ENCODE results near the gene NGDN. TPM values are rescaled to one million over a fixed set of nuclear protein-coding genes. Genes with fewer than 3 reads are reported as not detected.

The NGDN gene
- total and polyA plus RNA-seq, 2 of the 4 experiments (the other 2 are of a cell fraction), result 48.1 to 49.8 TPM

GRCh38 chr14:23425169-23425568 is 44.3 kb upstream of the NGDN start:
- dilution Hi-C loops (cut with HindIII; ENCODE audit: low sequenced_read_pairs, unreplicated experiment), result no loop called here
- Histone ChIP-seq H3K4ac (ENCODE audit: low read depth, low read length) (no peak overlapping the region), H3K4me3 (ENCODE audit: insufficient read depth, low read depth, low read length) (no peak overlapping the region), H4K91ac (ENCODE audit: insufficient read depth, low read depth, low read length) (no peak overlapping the region), H2AK5ac (ENCODE audit: low read depth, low read length) (no peak overlapping the region), H4K5ac (ENCODE audit: low read depth, low read length) (no peak overlapping the region), H3K14ac (replicated peaks; ENCODE audit: low read depth, low read length) (no peak overlapping the region), H3K27me3 (ENCODE audit: control insufficient read depth, insufficient read depth, low read length) (peaks cover 10% of the 10 kb centered on the region; the same call in 1 of the 2 replicates), H4K20me1 (ENCODE audit: insufficient read depth, low read length) (no peaks in the 10 kb centered on the region), H3K9me1 (ENCODE audit: insufficient read depth, low read length) (no peaks in the 10 kb centered on the region), H3K4me1 (ENCODE audit: control insufficient read depth, insufficient read depth, low read length) (no peaks in the 10 kb centered on the region), H3K4me2 (ENCODE audit: low read depth, low read length) (no peak overlapping the region), H2BK5ac (ENCODE audit: low read depth, low read length, poor library complexity, severe bottlenecking) (no peak overlapping the region), H3K18ac (ENCODE audit: low read depth, low read length) (no peak overlapping the region), H4K8ac (ENCODE audit: low read depth in 2 of 2, low read length in 2 of 2) (no peak overlapping the region), H2BK20ac (ENCODE audit: low read depth, low read length) (no peak overlapping the region), H3K9me3 (ENCODE audit: control insufficient read depth, insufficient read depth, low read length) (no peaks in the 10 kb centered on the region), H3K27ac (ENCODE audit: insufficient read depth, low read length) (no peak overlapping the region), H3K79me1 (ENCODE audit: low read depth in 1 of 2, low read length in 2 of 2) (no peaks in the 10 kb centered on the region), H3K9ac (ENCODE audit: low read depth, low read length) (no peak overlapping the region), H3K56ac (ENCODE audit: extremely low read depth, insufficient read depth, low read length) (no peak overlapping the region), H2BK15ac (ENCODE audit: low read depth, low read length) (no peak overlapping the region), H2BK120ac (ENCODE audit: low read depth, low read length) (no peak overlapping the region), H3K23ac (ENCODE audit: low read depth, low read length) (no peak overlapping the region), H2AK9ac (replicated peaks; ENCODE audit: low read depth, low read length, poor library complexity) (no peak overlapping the region), H2AFZ (replicated peaks; ENCODE audit: low read length, poor library complexity) (no peak overlapping the region), H3K36me3 (ENCODE audit: control insufficient read depth, insufficient read depth, low read length) (no peaks in the 10 kb centered on the region)
- WGBS, 2 experiments (ENCODE audit: extremely low coverage in 2 of 2, insufficient read length in 1 of 2), result no CpG with 5 or more reads among the region's 10 CpGs
- BruUV-seq (replicated peaks), result no TSS peak
- TF ChIP-seq RFX5 (IDR thresholded peaks at IDR 0.05; ENCODE audit: low read depth, low read length) (no peak), MAZ (IDR thresholded peaks at IDR 0.05; ENCODE audit: borderline replicate concordance, low read depth, low read length) (no peak), CEBPB (IDR thresholded peaks at IDR 0.05; ENCODE audit: low read depth, low read length) (no peak), MXI1 (IDR thresholded peaks at IDR 0.05; ENCODE audit: borderline replicate concordance, low read depth, low read length) (no peak), CTCF (conservative IDR thresholded peaks at IDR 0.05; ENCODE audit: low read depth, low read length) (no peak), RAD21 (IDR thresholded peaks at IDR 0.05; ENCODE audit: low read length) (no peak), FOS (IDR thresholded peaks at IDR 0.05; ENCODE audit: low read depth, low read length) (no peak), ELK1 (IDR thresholded peaks at IDR 0.05; ENCODE audit: borderline replicate concordance, low read depth, low read length) (no peak), MAFK (IDR thresholded peaks at IDR 0.05; ENCODE audit: low read depth, low read length) (no peak), RCOR1 (IDR thresholded peaks at IDR 0.05; ENCODE audit: insufficient replicate concordance, low read length) (no peak), BHLHE40 (IDR thresholded peaks at IDR 0.05; ENCODE audit: low read depth, low read length) (no peak), NFE2L2 (IDR thresholded peaks at IDR 0.05; ENCODE audit: low read depth, low read length) (no peak), USF2 (IDR thresholded peaks at IDR 0.05; ENCODE audit: low read depth, low read length) (no peak), SMC3 (IDR thresholded peaks at IDR 0.05; ENCODE audit: low read depth, low read length) (no peak), CHD1 (IDR thresholded peaks at IDR 0.05; ENCODE audit: low read depth, low read length) (no peak), POLR2A (IDR thresholded peaks at IDR 0.05; ENCODE audit: low read depth, low read length) (no peak)
- in situ Hi-C loops (cut with MboI; ENCODE audit: low sequenced_read_pairs), result no loop called here
- ChIA-PET POLR2A (ENCODE audit: unreplicated experiment) (no interaction called here), CTCF (no interaction called here)
- intact Hi-C loops (cut with micrococcal nuclease), result no loop called here
- DNase-seq (no peak), ATAC-seq (ENCODE audit: low read depth) (no peak)

All from IMR-90 (cell line).